T-helper 1 cell treated with Interleukin-12 subunit alpha and Interleukin-12 subunit beta and Interleukin-4 antibody, amounts not matched to agents 30 ng/mL and 1 ng/mL, for 36 hours (primary cell): ENCODE measurements around the gene TAF3. TPM values are rescaled to one million over a fixed set of nuclear protein-coding genes. Genes with fewer than 3 reads are reported as not detected.
"Not testable (repeated sequence)": the region's sequence is repeated elsewhere in the genome, so short reads cannot be mapped to it uniquely, and the experiment has no call there.

ENCODE experiments used
- intact Hi-C: fragments of 100-400 bp; cut with micrococcal nuclease; formaldehyde crosslinking; loops from one replicate; pipeline ENCODE4 v1.15.1; 2024
- total RNA-seq: library from RNA; stranded (reverse); gene quantifications from 2 replicates; pipeline ENCODE4 v1.2.3, GENCODE V29; 2022

The TAF3 gene
- total RNA-seq, 1 donor from 2014 or later, result 16.6 TPM

DNA sequence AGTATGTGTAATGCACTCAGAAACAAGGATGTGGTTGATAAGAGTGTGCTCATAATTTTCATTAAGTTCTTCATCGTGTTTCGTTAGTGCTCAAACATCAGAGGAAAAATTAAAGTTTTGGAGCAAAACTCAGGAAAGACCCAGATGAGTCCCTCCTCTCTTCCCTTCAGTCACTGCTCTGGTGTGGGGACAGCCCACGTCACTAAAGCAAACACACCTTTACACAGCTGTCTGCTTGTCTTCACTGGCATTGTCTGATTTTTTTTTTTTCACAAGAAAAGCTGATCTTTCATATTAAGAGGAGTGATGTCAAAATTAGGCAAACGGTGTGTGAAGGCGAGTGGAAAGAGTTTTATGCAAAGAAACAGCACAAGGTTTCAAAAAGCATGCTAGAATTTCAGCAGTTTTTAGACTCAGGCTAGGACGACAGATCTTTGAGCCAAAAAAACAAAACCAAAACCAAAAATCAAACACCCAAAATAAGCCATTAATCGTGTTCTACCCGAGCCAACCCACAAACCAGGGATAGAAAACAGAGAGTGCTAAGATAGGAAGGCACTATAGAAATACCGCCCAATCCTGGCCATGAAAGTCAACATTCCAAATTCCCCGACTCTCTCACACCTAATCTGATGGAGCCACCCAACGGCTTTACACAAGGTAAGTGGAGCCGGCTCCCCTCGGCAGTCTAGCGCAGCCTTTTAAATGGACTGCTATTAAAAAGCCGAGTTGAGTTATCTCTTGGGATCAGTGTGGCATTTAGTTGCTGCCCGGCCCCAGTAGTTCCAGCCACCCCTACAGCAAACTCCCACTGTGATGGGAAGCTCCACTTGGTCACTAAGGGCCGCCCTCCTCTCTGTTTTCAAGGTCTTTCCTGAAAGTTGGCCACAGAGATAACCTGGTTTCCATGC lies 208.3 kb downstream of the TAF3 start:
- intact Hi-C loops, result no loop called here

DNA sequence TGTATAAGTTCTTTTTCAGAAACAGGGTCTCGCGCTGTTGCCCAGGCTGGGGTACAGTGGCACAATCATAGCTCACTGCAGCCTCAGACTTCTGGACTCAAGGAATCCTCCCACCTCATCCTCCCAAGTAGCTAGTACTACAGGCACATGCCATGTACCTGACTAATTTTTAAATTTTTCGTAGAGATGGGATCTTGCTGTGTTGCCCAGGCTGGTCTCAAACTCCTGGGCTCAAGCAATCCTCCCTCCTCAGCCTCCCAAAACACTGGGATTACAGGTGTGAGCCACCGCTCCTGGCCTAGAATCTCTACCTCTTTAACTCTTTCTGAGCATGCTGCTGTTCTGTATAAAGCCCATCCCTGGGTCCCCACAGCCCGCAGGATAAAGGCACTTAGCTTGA lies 212.9 kb downstream of the TAF3 start:
- intact Hi-C loops, result not testable (repeated sequence)

DNA sequence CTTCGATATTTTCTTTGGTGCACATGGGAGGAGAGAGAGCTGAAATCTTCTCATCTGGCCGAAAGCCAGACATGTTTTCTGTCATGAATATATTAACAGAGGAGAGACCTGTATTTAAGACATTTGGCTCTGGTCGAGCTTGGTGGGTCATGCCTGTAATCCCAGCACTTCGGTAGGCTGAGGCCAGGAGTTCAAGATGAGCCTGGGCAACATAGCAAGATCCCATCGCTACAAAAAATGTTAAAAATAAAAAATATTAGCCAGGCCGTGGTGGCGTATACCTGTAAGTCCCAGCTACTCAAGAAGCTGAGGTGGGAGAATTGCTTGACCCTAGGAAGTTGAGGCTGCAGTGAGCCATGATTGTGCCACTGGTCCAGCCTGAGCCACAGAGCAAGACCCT lies 214.3 kb downstream of the TAF3 start:
- intact Hi-C loops, result no loop called here

DNA sequence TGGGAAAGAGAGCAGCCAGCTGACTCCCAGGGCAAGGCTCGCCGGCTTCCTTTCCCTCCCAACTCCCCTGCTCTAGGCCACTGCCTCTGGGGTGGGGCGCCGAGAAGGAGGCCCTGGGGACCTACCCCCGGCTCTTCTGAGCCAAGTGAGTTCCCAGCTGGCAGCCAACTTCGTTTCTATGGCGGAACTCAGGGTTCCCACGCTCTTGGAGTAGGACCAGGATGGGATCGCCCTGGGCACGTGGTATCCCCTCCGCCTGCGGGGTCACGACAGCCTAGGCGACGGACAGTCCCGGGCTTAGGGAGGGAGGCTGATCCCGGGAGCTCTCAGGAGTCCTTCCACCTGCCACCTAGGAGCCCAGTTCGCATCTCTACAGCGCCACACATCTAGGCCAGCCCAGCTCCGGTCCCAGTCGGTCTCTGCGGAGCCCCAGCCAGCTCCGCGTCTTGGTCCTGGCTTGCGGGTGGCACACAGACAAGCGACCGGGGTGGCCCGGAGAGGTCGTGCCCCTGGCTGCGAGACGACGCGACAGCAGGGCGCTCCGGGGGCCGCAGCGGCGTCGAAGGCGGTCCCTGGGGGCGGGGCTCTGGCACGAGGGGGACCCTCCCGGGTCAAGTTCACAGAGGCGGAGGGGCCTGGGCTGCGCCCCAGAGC lies 215.6 kb downstream of the TAF3 start:
- intact Hi-C loops, result no loop called here

DNA sequence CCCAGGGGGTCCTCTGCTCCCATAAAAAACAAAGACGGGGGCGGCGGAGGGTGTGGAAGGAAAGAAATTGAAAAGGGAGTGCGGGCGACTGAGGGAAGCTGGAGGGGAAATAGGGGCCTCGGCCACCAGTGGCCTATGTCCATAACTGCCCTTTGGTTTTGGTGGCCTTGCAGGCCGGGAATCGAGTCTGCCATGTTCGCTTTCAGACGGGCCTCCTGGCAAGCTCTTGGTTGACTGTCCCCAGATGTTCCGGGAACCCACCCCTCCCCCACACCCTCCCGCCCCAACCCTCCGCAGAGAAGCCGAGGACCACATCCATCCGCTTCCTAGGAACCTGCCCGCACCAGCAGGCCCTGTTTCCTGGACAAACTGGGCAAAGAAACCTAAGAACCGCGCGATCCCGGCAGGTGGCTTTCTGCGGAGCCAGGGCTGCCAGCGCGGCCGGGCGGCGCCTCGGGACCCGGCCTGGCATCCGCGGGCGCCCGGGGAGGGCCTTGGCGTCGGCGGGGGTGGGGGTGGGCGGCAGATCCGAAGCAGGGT lies 216.2 kb downstream of the TAF3 start:
- intact Hi-C loops, result loop anchor here (1.0 to 5.0 kb wide), 3 partner anchors 16 to 507 kb away; no protein-coding TSS in a partner anchor

DNA sequence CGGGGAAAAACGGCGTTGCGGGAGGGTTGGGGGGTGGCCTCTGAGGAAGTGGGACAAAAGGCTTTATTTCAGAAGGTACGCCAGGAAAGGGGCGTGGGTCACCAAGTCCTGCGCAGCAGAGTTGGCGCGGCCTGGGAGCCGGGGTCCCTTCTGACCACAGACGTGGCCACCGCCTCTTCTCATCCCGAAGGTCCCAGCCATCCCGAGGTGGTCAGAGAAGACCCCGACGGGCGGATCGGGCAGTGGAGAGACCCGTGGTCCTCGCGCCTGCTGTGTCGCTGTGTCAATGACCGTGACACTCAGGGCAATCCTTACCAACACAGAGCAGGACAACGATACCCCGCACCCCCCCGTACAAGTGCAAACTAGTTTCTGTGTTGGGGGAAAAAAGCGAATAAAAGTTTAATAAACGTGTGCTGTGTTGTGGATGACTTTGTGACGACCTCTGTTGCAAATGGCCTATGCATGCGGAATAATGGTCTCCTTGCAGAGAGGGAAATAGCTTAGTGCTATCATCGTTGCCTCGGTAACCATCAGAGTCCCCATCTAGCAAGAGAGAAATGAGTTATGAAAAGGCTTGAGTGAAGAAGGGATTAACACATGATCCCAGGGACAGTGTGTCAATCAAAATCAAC lies 216.8 kb downstream of the TAF3 start:
- intact Hi-C loops, result loop anchor here (1.0 to 5.0 kb wide), 3 partner anchors 15 to 508 kb away; no protein-coding TSS in a partner anchor

DNA sequence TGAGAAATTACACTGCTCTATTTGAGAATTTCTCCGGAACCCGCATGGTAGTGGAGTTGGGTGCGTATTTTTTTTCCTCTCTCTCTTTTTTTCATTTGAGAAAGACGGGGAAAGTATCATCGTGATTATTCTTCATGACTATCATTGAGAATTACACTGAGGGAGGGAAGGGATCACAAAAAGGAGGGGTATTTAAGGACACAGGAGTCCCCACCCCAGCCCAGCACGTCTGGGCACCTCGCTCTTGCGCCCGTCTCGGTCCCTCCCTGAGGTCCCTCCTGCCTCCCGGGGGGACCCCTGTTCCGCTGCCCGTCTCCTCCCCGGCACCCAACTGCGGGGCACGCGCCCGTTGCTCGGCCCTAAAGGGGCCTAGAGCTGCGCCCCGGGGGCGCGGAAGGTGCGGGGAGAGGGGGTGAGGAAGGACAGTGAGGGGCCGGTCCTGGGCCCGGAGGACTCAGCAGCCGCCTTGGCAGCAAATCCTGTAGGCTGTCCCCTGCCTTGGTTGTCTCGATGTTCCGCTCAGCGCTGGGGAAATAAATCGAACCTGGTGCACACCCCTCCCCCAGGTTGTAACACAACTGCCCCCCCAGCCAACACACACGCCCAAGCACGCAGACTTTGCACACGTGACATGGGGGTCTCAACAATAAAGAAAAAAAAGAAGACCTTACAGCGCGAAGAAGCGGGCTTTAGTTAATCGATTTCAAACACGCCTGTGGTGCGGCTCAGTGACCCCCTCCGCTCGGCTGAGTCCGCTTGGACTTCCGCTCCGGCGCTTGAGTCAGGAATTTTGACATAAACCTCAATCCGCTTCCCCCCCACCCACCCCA lies 217.6 kb downstream of the TAF3 start:
- intact Hi-C loops, result loop anchor here (1.0 to 5.0 kb wide), 3 partner anchors 14 to 509 kb away; no protein-coding TSS in a partner anchor

DNA sequence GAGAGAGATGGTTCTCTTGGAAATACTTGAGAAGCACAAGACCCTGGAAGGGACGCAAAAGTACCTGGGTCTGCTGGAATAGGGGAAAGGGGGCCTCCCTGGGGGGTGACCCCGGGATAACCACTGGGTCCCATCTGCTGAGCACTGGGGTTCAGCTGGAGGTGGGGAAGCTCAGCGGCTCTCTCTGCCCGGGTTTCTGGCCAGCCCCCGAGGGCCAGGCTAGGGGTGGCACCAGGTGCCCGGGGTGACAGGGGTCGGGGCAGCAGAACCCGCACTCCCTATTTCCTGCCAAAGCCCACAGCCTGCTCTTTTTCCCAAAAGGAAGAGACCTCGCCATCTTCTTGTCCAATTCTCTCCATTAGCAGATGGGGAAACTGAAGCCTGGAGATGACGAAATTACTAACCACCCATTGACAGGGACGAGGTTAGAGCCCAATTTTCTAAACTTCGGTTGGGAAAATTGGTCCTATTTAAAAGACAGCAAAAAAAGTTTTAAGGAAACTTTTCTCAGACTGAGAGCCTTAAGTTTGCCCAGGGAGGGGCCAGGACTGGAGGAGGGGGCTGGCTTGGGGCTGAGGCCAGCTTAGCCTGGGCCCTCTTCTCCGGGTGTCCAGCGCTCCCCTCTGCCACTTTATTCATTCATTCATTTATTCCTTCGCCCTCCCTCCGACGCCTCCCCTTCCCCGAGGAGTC lies 218.3 kb downstream of the TAF3 start:
- intact Hi-C loops, result loop anchor here (1.0 to 5.0 kb wide), 3 partner anchors 9 to 509 kb away; no protein-coding TSS in a partner anchor

DNA sequence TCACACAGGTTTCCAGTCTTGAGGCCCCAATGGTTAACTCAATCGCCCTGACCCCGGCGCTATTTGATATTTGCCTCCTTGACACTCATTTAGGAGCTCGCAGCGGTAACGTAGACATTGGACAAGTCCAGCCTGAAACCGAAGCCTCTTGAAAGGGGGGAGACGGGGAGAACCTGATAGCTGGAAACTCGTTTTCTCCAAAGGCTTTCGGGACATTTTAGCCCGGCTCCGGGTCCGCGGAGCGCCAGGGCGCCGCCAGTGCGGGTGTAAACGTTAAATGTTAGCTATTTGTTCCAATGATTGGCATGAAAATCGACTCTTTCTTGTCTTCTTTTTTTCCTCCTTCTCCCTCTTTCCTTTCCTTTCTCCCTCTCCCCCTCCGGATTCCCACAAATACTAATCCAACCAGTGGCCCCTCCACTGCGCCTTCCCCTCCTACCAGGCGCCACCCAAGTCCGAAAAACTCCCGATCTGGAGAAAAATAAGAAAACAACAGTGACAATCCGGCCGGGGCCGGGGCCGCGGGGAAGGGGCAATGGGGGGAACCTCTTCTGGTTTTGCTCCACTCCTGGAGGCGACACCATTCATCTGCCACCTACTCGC lies 219.0 kb downstream of the TAF3 start:
- intact Hi-C loops, result loop anchor here (1.0 to 5.0 kb wide), 3 partner anchors 8 to 510 kb away; no protein-coding TSS in a partner anchor

DNA sequence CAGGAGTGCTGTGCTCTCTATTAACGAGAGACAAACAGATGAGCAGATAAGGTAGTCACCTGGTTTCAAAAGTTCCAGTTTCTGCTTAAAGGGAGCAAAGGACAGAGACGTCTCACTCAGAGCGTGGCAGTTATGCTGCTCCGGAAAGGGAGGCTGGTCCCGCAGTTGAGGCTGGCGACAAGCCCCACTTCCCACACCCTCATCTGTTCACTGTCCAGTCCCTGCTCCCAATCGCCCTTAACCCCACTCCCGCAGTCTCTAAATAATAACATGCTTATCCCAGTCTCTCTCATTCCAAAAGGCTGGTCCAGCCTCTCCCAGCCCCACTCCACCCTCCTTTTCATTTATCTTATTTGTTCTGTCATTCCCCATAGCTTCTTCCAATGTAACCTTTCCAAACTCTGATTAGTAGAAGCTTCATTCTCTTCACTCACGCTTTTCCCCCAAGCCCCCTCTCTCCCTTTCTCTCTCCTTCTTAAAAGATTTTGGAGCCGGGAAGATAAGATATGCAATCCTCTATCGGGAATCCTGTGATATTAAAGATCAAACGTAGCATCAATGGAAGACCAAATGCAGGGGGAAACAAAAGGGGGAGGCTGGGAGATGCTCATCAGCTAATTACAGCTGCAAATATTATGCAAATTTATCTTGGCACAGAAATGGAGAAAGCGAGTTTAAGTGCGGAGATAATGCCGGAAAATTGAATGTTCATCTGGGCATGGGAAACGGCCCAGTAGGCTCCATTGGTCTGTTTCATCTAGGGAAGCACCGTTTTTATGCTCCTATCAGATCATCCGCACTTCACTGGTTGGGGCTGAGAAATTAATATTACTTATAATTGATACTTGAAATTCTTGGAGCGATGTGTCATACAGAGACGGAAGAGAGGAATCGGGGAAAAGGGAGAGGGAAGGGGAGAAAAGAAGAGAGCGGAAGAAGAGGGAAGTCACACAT lies 219.9 kb downstream of the TAF3 start:
- intact Hi-C loops, result loop anchor here (1.0 to 5.0 kb wide), 3 partner anchors 7 to 511 kb away; no protein-coding TSS in a partner anchor

DNA sequence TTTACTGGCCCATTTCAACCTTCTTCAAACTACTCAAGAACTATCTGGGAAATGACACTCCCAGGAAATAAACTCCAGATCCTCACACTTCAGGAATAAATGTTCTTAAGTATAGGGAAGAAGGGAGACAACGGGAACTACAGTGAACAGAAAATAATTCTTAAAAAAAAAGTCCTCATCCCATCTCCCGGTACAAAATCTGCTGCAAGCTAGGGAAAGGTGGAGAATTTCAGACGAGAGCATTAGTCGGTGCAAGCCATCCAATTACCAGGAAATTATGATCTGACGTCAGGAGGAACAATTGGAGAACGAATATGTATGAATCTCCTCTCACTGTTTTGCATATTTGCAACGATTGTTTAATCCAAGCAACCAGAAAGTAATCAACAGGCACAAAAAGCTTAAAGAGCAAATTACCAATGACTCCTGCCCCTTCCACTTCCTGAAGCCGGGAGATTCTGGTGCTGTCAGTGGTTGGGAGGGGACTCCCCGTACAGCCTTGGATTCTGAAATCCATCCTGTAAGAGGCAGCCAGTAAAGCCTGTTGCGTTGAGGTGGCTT lies 221.1 kb downstream of the TAF3 start:
- intact Hi-C loops, result loop anchor here (5.0 kb wide), 2 partner anchors 167 to 512 kb away; no protein-coding TSS in a partner anchor

DNA sequence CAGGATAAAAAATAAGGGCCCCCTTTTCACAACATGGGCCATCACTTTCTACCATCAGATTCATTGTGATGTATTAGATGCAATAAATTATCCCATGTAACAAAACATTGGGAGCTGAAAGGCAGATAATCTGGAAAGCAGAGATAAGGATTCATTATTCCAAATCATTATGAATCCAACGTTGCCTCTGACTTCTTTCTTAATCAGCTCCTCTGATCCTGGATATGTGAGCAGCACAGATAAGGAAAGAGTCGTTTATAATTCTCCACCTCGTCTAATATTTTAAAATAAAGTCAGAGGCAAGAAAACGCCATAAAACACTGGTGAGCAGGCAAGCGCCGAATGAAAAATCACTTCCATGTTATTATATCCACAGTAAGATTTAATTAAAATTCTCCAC lies 222.3 kb downstream of the TAF3 start:
- intact Hi-C loops, result no loop called here

DNA sequence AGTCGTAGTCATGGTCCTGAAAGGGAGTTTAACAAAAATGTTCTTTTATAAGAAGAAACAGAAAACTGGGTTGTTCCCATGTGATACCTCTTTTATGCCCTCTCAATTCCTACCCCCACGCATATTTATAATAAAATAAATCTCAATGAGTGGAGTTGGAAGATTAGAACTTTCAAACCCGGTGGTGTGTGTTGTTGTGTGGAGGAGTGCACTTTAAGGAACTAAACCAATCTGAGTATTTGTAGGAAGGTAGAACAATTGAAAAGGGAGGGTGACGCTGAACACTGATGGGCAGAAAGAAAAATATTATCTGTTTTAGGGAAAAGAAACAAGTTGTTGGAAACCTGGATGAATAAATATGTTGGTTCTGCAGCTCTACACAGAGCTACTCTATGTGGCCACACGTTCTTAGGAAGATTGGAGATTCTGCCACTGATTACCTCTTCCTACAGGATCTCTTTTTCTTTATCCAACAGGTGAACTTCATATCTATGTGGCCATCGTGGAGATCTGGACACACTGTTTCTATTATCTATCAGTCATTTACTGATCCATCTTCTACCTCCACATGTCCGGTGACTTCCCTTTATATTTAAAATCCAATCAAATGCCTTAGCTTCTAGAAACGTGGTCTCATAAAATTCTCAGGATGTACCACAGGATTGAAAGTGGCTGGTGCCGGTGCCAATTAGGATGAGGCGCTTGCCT lies 223.1 kb downstream of the TAF3 start:
- intact Hi-C loops, result no loop called here

DNA sequence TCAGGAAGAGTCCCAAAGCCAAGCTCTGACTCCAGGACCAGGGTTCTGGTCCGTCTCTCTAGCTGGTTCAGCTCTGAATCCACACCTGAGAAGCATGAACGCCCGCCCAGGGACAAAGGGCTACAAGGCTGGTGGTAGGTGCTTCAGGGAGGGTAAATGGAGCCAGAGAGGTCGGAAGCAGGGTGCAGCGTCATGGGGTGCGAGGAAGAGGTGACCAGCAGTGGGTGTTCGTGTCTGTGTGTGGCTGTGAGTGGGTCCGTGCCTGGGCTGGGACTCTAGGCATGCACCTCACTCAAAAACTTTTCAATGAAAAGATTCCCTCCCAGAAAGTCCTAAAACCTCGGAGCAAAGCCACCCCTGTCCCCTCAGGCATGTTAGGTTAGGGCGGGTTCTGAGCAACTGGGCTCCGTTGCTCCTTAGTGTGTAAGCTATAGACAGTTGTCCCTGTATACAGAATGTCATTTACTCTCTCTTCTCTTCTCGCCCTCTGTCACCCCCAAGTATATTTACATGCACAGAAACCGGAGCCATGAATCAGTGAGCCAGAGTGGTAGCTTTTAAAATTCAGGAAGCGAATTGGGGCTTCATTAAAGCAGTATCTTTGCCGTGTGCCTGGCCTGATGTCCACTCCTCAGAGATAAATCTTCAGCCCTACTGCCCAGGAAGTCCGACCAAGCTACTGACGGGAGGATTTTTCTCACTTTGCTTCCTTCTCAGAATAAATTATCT lies 223.9 kb downstream of the TAF3 start:
- intact Hi-C loops, result loop anchor here (1.0 kb wide), 1 partner anchor 8 kb away; no protein-coding TSS in a partner anchor

DNA sequence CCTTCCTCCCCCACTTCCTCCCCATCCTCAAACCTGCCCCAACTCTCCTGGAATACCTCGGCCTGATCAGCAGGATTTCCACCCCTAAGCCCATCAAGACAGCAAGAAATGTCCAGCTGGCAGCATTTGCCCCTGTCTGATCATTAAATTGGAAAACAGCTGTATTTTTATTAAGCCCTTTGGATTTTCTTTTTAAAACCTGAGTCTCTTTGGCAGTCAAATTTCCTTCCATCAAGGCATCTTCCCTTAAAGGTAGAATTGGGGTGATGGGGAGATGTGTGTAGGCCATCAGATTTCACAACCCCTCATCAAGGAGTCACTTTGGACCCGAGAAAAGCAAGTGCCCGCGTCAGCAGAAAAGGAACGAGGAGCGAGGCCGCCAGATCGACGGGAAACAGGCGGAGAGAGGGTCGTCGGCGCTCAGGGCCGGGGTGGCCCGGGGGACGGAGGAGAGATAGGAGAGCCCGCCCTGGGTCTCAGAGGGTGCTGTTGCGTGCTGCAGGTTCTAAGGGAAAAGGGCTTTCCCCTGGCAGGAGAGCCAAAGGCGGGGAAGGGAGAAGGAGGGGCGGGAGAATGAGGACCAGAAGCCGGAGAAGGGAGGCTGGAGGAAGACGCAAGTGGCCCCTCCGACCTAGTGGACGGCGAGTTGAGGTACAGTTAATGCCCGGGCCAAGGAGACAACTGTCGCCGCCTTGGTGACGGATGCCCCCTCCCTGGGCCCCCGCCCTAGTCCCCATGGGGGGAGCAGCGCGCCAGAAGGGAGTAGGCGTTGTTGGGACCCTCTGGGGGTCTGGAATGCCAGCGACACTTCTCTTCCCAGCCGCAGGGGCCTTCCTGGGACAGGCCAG lies 224.6 kb downstream of the TAF3 start:
- intact Hi-C loops, result loop anchor here (1.0 kb wide), 1 partner anchor 7 kb away; no protein-coding TSS in a partner anchor
